ENCODE results near the gene UNC45A. TPM values are rescaled to one million over a fixed set of nuclear protein-coding genes. Genes with fewer than 3 reads are reported as not detected.

The UNC45A gene
- total and polyA plus RNA-seq, 2 of the 13 experiments (the other 11 are each of a cell fraction or from before 2014, with no cell fraction given) = 33.8 to 39.7 TPM

GRCh38 chr15:90934949-90935751 lies at the start of gene UNC45A (continued):
- peak; percentile 43; the same call in 1 of the 2 replicates for TF ChIP-seq POLR2AphosphoS5 (IDR thresholded peaks at IDR 0.05; ENCODE audit: low read depth, low read length)
- TF ChIP-seq MAFK (conservative IDR thresholded peaks at IDR 0.05 in 1 of 2, IDR thresholded peaks at IDR 0.05 in 1 of 2; ENCODE audit: low read length in 2 of 2) = no peak
- no peak for TF ChIP-seq DMTF1 (CRISPR knock-in tag; IDR thresholded peaks at IDR 0.05)
- no peak for TF ChIP-seq ZNF446 (CRISPR knock-in tag; IDR thresholded peaks at IDR 0.05)
- peak; percentile 51 for TF ChIP-seq CEBPG (CRISPR knock-in tag; IDR thresholded peaks at IDR 0.05)
- peak; percentile 78 for TF ChIP-seq HNRNPLL (IDR thresholded peaks at IDR 0.05; ENCODE audit: low read depth, low read length, poor library complexity, severe bottlenecking)
- TF ChIP-seq AGO2 (optimal IDR thresholded peaks at IDR 0.05; ENCODE audit: low read depth, low read length) = peak; percentile 61
- TF ChIP-seq ATF6 (CRISPR knock-in tag; conservative IDR thresholded peaks at IDR 0.05) = no peak
- TF ChIP-seq PHF8 (CRISPR knock-in tag; IDR thresholded peaks at IDR 0.05) = peak; percentile 74
- 0 out of 2 replicates have a peak, but pooled peaks have one; percentile 50 for TF ChIP-seq ZNF564 (CRISPR knock-in tag; IDR thresholded peaks at IDR 0.05)
- TF ChIP-seq DZIP1 (CRISPR knock-in tag; IDR thresholded peaks at IDR 0.05) = peak; percentile 54; the same call in 1 of the 2 replicates
- TF ChIP-seq SSRP1 (CRISPR knock-in tag; IDR thresholded peaks at IDR 0.05) = no peak
- no peak for TF ChIP-seq ZNF503 (CRISPR knock-in tag; IDR thresholded peaks at IDR 0.05)
- no peak; the same call in 1 of the 2 replicates for TF ChIP-seq TARDBP (CRISPR knock-in tag; IDR thresholded peaks at IDR 0.05)
- no peak for TF ChIP-seq CEBPZ (IDR thresholded peaks at IDR 0.05; ENCODE audit: low read length)
- no peak for TF ChIP-seq ZNF616 (CRISPR knock-in tag; IDR thresholded peaks at IDR 0.05; ENCODE audit: low read depth)

Data from HepG2 (cell line).